Epidermal melanocyte (primary cell): ENCODE data around the gene DGLUCY.
"Not testable (repeated sequence)": the region's sequence is repeated elsewhere in the genome, so short reads cannot be mapped to it uniquely, and the experiment has no call there.

ENCODE experiments used
- DNase-seq: peaks from one replicate; pipeline ENCODE4 v3.0.0; 2011; ENCODE audit warnings: low spot score; ENCODE audit not compliant: insufficient read length

DGLUCY gene

DNA sequence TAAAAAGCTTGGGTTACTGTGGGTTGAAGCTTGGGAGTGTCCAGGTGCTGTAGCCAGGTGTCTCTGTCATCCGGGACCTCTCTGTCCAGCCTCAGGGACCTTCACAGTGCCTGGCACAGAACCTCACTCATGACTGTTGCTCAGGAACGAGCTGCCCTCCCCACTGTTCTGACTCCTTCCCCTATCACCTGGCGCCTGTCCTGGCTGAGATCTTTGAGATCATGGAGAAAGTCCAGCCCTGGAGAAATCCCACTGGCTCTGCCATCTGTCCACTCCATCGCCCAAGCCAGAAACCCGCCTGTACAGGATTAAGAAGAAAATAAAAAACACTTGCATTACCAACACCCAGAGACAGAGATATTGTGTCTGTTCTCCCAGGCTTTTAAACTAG lies 53.5 kb downstream of the DGLUCY start:
- DNase-seq: no peak

DNA sequence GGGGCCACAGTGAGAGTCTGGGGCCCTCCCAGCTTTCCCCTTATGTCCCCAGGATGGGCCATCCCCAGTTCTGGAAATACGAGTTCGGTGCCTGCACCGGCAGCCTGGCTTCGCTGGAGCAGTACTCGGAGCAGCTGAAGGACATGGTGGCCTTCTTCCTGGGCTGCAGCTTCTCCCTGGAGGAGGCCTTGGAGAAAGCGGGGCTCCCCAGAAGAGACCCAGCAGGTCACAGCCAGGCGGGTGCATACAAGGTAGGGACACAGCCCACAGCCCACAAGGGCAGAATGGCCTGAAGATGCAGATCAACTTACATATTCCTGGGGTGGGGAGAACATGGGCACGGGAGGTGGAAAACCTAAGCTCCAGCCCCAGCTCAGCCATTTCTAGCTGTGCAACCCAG lies 56.1 kb downstream of the DGLUCY start:
- no peak for DNase-seq

DNA sequence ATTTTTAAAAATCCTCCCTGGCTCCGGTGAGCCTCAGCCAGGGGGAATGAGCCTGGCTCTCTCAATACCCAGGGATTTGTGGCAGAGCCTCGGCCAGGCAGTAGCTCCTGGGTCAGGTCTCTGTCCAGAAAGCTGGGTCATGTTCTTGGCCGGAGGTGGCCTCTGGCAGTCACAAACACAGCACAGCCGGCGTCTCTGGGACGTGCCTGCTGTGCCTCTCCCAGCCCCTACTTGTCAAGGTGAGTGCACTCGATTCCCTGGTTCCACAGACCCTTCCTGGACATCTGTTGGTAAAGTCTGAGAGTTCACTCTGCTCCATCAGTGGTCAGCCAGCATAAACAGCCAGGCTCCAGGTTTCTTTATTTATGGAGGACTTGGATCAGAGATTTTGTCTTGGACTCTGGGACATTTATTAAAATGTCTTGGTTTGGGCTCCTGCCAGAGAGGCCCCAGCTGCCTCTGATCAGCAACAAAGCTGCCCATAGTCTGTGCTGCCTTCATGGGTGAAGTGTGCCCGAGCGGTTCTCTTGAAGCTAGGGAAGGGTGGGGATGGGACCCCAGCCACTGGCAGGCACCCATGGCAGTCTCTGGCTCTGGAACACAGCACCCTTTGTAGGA lies 56.7 kb downstream of the DGLUCY start:
- no peak for DNase-seq

DNA sequence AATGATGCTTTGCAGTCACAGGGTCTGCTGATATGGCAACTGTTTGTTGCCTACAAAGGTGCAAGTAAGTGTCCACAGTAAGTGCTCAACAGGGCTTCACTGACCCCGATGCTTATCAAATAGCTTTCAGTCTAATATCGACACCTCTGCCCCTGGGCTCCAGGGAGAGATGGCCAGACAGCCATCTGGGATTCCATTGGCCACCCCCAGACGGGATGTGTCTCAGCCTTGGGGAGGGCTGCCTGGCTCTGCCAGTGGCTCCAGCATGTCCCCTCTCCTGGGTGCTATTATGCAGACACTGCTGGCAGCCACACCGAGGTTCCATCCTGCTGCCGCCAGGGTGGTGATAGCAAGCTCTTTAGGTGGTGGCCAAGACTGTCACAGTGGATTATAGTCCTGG lies 57.4 kb downstream of the DGLUCY start:
- no peak for DNase-seq

DNA sequence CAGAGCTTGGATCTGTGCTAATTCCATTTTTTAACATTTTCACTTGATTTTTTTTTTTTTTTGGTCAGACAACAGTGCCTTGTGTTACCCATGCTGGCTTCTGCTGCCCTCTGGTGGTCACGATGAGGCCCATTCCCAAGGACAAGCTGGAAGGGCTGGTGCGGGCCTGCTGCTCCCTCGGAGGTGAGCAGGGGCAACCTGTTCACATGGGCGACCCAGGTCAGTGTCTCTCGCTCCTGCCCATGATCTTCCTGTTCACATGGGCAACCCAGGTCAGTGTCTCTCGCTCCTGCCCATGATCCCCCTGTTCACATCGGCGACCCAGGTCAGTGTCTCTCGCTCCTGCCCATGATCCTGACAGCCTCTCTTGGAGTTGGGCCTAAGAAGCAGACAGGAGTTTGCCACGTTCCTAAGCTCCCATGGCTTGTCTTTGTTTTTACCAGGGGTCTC lies 59.4 kb downstream of the DGLUCY start:
- DNase-seq: peak; percentile 72

DNA sequence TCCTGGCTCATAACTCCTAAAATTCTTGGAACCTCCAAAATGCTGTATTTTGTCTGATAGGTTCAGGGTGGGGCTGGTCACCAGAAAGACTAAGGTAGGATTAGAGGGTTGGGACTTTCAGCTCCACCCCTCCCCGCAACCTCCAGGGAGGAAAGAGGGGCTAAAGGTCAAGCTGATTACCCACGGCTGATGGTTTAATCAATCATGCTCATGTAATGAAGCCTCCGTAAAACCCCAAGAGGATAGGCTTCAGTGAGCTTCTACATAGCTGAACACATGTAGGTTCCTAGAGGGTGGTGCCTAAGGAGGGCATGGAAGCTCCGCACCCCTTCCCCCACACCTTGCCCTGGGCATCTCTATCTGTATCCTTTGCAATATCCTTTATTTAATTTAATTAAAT lies 60.0 kb downstream of the DGLUCY start:
- DNase-seq: no peak

DNA sequence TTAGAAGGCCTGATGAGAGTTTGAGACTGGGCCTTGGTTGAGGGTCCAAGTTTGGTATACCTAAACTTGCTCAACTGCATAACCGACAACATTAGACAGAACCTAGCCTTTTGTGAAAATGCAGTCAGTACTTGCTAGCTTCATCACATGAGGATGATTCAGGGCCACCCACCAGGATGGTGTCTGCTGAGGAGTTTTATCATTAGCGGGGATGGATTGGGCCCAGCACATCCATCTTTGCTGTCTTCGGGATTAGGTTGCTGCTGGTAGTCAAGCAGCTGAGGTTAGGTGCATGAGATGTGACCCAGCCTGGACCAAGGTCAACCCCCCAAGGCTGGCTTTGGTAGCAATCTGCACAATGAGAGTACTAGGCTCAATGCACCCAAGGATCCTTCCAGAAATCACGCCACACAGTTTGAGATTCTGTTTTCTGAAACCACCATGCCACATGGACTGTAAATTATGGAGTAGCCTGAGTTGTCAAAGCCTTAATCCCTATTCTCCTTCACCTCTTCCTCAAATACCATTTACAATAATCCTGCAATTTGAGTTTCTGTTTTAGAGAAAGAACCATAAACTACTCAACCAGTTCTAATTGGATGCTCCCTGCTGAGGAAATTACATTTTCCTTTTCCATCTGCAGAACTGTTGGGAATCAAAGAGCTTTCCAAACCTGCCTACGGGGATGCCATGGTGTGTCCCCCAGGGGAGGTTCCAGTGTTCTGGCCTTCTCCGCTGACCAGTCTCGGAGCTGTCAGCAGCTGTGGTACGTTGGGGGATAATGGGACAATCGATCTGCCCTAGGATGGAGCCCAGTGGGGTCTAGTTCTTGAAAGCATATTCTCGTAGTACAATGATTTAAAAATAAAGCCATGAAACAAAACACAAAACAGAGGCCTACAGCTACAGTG lies 61.7 kb downstream of the DGLUCY start:
- DNase-seq: no peak

DNA sequence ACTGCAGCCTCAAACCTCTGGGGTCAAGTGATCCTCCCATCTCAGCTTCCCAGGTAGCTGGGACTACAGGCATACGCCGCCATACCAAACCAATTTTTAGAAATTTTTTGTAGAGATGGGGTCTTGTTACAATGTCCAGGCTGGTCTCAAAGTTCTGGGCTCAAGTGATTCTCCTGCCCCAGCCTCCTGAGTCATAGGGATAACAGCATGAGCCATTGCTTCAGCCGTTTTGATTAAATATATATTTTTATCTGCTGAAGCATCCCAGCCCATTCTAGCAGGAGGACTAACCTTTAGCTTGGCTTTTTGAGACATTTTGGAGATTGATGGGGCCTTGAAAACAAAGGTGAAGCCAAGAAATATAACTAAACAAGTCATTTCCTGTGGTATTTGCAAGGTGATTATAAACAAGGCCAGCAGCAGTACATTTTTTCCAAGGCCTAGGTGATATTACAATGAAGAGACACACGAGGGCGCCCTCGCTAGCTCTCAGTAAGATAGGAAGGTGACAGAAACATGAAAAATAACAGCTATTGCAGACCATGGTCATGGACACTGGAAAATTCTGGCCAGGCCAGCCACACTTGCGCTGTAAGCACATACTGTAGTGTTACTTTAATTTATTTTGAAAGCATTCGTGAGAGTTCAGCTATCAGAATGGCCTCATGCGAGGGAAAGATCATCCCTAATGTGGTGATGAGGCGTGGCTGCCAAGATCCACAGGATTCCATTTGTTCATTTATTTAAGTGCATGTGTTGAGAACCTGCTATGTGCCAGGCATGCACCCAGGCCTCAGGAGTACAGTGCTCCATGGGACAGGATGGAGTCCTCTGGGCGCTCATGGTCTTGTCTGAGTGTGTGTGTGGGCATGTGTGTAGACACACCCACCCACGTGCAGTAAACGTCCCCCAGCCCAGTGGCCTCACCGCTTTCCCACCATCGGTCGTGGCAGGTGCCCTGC lies 63.5 kb downstream of the DGLUCY start:
- peak; percentile 56 for DNase-seq

DNA sequence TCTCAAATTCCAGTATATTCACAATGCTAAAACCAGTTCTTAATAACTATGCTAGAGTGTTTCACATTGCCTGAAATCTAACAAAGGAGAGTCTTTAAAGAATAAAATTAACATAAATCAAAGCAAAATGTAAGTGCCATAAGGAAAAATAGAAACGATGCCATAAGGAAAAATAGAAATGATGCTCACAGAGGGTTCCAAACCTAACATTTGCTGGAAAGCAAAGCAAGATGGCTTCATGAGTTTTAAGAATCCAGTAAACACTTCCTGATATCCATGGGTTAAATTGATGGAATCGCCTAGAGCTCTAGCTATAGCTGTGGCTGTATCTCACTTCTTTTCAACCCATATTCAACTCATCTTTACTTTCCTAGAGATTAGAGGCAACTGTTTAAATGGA lies 66.7 kb downstream of the DGLUCY start:
- DNase-seq: no peak

DNA sequence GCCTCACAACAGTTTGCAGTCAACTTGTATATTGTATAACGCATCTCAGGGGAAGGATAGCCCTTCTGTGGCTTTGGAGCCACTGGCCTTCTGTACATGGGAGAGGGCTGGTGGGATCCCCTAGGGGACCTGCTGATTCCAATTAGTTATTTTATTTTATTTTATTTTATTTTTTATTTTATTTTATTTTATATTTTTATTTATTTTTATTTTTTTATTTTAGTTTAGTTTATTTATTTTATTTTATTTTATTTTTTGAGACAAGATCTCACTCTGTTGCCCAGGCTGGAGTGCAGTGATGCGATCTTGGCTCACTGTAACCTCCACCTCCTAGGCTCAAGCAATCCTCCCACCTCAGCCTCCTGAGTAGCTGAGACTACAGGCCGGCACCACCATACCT lies 68.9 kb downstream of the DGLUCY start:
- DNase-seq: not testable (repeated sequence)

DNA sequence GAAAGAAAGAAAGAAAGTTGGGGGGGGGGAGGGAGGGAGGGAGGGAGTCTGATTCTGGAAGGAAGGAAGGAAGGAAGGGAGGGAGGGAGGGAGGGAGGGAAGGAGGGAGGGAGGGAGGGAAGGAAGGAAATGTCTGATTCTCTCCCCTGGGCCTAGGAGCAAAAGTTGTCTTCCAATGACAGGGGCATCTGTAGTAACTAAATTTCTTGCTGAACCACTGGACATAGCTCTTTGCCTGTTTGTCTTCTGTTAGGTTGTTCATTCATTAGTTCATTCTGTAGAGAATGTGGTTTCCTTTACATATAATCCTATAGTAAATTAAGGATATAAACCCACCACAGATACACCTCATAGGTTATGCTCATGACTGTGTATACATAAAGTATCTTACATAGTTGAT lies 70.7 kb downstream of the DGLUCY start:
- no peak for DNase-seq

DNA sequence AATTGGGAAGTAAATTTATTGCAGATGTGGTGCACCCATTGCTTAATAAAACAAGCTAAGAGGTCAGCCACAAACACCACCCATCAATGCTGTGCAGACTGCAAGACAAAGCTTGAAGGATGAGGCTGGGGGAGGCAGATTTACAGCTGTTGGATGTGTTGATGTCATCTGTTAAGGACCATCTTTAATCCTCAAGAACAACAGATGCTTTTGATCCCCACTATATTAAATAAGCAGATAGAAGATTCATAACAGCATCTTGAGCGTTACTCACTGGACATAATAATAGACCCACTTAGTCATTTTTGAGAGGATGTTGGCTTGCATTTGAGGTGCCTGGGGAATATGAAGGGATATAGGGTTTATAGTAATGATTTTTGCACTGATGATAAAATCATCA lies 71.8 kb downstream of the DGLUCY start:
- DNase-seq: no peak

DNA sequence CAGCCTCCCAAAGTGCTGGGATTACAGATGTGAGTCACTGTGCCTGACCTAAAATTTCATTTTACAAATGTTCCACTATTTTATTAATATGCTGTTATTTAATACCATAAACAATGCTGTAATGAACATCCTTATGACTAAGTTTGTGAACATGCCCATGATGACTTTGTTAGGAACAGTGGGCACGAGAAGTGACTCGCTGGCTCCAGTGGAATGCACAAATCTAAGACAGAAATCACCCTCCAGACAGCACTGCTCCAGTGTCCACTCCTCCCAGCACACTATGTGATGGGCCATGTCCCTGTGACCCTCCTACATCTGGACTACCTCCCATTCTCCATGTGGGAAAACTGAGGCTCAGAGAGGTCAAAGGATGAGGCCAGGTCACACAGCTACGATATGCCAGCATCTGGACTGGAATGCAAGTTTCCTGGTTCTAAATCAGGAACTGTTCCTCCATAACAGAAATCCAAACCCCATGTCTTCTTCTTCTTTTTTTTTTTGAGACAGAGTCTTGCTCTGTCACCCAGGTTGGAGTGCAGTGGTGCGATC lies 72.7 kb downstream of the DGLUCY start:
- no peak for DNase-seq

DNA sequence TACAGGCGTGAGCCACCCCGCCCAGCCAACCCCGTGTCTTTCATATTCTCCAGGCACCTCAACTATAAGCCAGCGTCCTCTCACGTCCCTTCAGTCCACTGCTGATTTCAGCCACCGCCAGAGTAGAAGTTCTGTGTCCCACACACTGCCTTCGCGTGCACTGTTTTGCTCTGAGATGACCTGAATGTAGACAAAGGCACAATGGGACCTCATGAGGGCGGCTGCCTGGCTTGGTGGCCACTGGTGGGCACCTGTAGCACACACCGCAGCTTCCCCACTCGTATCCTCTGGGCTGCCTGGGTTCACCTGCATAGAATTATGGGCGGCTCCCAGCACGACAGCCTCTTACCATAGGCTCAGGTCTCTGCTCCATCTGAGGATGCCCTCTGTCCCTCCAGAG lies 73.4 kb downstream of the DGLUCY start:
- DNase-seq: no peak

DNA sequence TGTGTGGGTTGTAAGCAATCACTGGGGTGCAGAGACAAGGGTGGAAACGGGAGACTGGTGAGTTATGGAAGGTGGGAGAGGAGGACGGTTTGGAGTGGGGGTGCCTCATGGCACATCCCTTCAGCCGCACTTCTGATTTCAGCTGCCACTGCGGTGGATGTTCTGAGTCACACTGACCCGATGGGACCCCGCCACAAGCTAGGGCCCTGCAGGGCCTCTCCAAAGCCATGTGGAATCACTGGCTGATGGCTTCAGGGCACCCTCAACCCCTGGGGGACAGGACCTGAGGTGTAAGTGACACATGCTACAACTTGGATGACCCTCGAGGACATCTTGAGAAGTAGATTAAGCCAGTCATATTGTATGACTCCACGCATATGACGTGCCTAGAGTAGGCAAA lies 77.0 kb downstream of the DGLUCY start:
- DNase-seq: no peak

DNA sequence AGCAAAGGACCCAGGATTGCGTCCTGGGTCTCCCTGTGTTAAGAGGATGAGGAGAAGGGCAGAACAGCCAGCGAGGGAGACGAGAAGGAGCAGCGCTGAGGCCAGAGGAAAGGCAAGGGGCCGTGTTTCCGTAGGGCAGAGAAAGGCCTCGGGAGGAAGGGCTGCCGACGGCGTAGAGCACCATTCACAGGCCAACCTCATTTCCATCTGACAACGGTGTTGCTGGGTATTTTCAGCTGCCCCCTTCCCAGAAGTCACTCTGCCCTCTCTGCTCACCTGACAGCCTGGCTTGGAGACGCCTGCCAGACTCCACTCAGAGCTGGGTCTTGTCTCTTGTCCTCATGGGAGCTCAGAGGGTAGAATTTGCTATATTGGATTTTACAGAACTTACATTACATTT lies 79.2 kb downstream of the DGLUCY start:
- no peak for DNase-seq

DNA sequence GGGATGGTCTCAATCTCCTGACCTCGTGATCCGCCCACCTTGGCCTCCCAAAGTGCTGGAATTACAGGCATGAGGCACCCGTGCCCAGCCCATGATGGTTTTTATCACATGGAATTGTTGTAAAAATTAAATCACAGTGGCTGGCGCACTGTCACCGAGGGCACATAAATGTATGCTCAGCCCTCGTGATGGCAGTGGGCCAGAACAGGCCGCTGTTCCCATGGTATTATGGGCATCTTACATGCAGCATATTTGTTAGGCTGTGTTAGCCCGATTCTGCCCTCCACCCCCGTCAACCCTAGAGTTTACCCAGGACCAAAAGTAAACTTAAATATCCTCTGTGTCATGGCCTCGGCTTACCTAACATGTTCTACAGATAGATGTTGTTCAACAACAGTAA lies 82.0 kb downstream of the DGLUCY start:
- DNase-seq: no peak

DNA sequence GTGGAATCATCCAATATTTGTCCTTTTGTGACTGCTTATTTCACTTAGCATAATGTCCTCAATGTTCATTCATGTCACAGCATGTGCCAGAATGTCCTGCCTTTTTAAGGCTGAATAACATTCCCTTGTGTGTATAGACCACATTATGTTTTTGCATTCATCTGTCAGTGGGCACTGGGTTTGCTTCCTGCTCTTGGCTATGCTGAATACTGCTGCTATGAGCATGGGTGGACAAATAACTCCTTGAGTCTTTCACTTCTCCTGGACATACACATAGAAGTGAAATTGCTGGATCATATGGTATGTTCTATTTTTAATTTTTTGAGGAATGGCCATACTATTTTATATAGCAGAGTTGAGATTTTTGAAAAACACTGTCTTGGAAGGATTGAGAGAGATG lies 83.8 kb downstream of the DGLUCY start:
- no peak for DNase-seq

DNA sequence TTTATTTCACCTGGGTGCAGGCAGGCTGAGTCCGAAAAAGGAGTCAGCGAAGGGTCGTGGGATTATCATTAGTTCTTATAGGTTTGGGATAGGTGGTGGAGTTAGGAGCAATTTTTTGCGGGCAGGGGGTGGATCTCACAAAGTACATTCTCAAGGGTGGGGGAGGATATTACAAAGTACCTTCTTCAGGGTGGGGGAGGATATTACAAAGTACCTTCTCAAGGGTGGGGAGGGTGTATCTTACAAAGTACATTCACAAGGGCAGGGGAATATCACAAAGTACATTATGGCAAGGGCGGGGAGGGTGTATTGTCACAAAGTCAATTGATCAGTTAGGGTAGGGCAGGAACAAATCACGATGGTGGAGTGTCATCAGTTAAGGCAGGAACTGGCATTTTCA lies 86.9 kb downstream of the DGLUCY start:
- not testable (repeated sequence) for DNase-seq

DNA sequence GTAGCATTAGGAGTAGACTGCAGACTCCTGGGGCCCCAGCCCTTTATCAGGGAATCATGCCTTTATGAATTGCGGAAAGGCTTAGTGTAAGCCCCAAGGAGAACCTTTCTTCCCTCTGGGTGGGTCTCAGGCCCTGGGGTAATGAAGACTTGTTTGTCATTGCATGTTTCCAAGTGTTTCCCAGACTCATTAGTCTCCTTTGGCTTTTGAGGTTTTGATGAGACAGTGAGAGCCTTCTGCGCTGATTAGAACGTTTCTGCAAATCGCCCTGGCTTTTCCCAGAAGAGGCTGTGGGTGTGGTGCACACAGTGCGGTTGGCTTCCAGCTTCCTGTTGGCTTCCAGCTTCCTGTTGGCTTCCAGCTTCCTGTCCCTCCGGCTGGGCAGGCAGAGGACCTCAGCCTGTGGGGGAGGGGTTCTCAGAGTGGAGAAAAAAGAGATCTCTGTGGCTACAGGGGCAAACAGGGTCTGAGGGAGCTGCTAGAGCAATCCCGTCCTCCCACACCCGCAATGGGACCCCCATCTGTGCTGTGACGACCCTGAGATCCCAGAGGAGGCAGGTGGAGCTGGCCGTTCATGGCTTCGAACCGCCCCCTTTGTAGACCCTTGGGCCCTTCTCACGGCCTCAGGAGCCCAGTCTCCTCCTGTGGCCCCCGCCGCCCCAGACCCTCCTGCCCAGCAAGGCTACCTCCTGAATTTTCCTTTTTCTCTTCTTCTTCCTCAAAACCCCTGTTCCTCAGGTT lies 88.5 kb downstream of the DGLUCY start:
- DNase-seq: no peak

DNA sequence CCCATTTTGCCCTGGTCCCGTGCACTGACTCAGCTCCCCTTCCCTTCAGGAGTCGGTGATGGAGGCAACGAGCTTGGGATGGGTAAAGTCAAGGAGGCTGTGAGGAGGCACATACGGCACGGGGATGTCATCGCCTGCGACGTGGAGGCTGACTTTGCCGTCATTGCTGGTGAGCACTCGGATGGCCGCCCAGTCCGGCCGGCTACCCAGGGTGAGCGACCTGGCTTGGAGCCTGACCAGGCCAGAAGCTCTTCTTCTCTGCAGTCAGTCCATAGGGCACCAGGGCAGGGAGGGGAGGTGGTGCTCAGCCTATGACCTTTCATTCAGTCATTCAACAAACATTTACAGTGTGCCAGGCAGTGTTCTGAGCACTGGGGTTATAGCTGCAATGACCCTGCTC lies 90.8 kb downstream of the DGLUCY start:
- no peak for DNase-seq
